Measurements from ENCODE around the gene CLMN. TPM values are rescaled to one million over a fixed set of nuclear protein-coding genes. Genes with fewer than 3 reads are reported as not detected.

Gene CLMN
- total and polyA plus RNA-seq, 2 donors (not counting 3 experiments of a cell fraction or from before 2014, with no cell fraction given) = 0.72 to 9.6 TPM

- Histone ChIP-seq H3K27ac (ENCODE audit: insufficient read depth, low read depth, low read length) (no peak overlapping the region), H3K9me3 (replicated peaks; ENCODE audit: control insufficient read depth, insufficient read depth, low read length) (no peaks in the 10 kb centered on the region), H3K36me3 (ENCODE audit: control insufficient read depth in 2 of 2, extremely low read depth in 1 of 2, insufficient read depth in 2 of 2, low read length in 2 of 2) (no peaks in the 10 kb centered on the region), H2AFZ (ENCODE audit: low read depth, low read length) (no peak overlapping the region), H3K4me1 (ENCODE audit: control insufficient read depth, extremely low read depth, insufficient read depth, low read length) (no peaks in the 10 kb centered on the region), H3K27me3 (ENCODE audit: control insufficient read depth in 2 of 2, insufficient read depth in 2 of 2, low read length in 2 of 2) (no peaks in the 10 kb centered on the region), H3K4me2 (ENCODE audit: insufficient read depth, low read length) (no peak overlapping the region), H4K20me1 (replicated peaks; ENCODE audit: control insufficient read depth, extremely low read depth, insufficient read depth, low read length) (no peaks in the 10 kb centered on the region), H3K79me2 (ENCODE audit: control insufficient read depth, insufficient read depth, low read length) (no peaks in the 10 kb centered on the region), H3K4me3 (replicated peaks in 1 of 3; ENCODE audit: insufficient read depth in 1 of 3, low read depth in 1 of 3, low read length in 3 of 3) (no peak overlapping the region), H3K9me1 (replicated peaks; ENCODE audit: control insufficient read depth, extremely low read depth, insufficient read depth, low read length) (no peaks in the 10 kb centered on the region), H3K9ac (replicated peaks; ENCODE audit: extremely low read depth, insufficient read depth, low read length) (no peak overlapping the region)
- dilution Hi-C loops (cut with MboI; ENCODE audit: extremely low pct_ligation_motif_present, low sequenced_read_pairs) (no loop called here), intact Hi-C loops (cut with micrococcal nuclease) (no loop called here)
- CTCF ChIA-PET = interaction anchor here (1.3 kb wide), 1 partner anchor 154 kb away, joined by 3 read pairs; no protein-coding TSS in a partner anchor
- POLR2A ChIA-PET = no interaction called here
- no peak for FAIRE-seq
- BruUV-seq (replicated peaks) = no TSS peak
- TF ChIP-seq FOS (IDR thresholded peaks at IDR 0.05; ENCODE audit: borderline replicate concordance, insufficient read depth, low read length) (no peak), JUN (IDR thresholded peaks at IDR 0.05; ENCODE audit: borderline replicate concordance, insufficient read depth, insufficient read length, low read depth) (no peak), MAX (IDR thresholded peaks at IDR 0.05; ENCODE audit: insufficient read depth, insufficient read length) (no peak), POLR2AphosphoS5 (IDR thresholded peaks at IDR 0.05; ENCODE audit: insufficient read depth, low read depth, low read length) (no peak), MYC (IDR thresholded peaks at IDR 0.05; ENCODE audit: low read depth, low read length) (no peak), CTCF (IDR thresholded peaks at IDR 0.05; ENCODE audit: extremely low read depth in 1 of 2, insufficient read depth in 1 of 2, low read depth in 1 of 2, low read length in 2 of 2) (no peak), EZH2 (IDR thresholded peaks at IDR 0.05; ENCODE audit: borderline replicate concordance, low read depth, low read length, severe bottlenecking) (no peak), GATA2 (IDR thresholded peaks at IDR 0.05; ENCODE audit: insufficient read depth, insufficient read length, low read depth, low read length) (no peak), POLR2A (IDR thresholded peaks at IDR 0.05; ENCODE audit: low read depth, low read length) (no peak)
- DNase-seq (ENCODE audit: low read depth, low spot score) = no peak
Measured at GRCh38 chr14:95207475-95208233, 112.1 kb downstream of the CLMN start.
